Psoas muscle (tissue), 8 donors: ENCODE measurements around the gene WT1. TPM values are rescaled to one million over a fixed set of nuclear protein-coding genes. Genes with fewer than 3 reads are reported as not detected.

Experiments used
- ATAC-seq, 4 donors: fragments of 200-7000 bp; cut with Tn5 transposase; one replicate each; pipeline ENCODE4 v1.9.1; 2020; ENCODE audit warnings: moderate library complexity in 3 of 4, mild to moderate bottlenecking in 2 of 4
- DNase-seq, 2 donors: peaks; one replicate each; pipeline ENCODE4 v3.0.0-alpha.2; 2020
- H3K27ac ChIP-seq: fragments of 200-600 bp; one replicate; pipeline ENCODE4 v1.8.0; 2022
- H3K27me3 ChIP-seq, 3 donors: fragments of 200-600 bp in 1 of 3; one replicate each; pipeline versions ENCODE4 v1.6.1 to v1.8.0; 2013 to 2022; ENCODE audit warnings: low read length in 2 of 3, mild to moderate bottlenecking in 2 of 3, moderate library complexity in 1 of 3; ENCODE audit not compliant: insufficient read depth in 3 of 3
- H3K36me3 ChIP-seq, 2 donors: fragments of 200-600 bp in 1 of 2; one replicate each; pipeline versions ENCODE4 v1.6.1 to v1.8.0; 2013 to 2022; ENCODE audit warnings: low read depth in 1 of 2, mild to moderate bottlenecking in 1 of 2, moderate library complexity in 1 of 2; ENCODE audit not compliant: insufficient read depth in 1 of 2
- H3K4me1 ChIP-seq: fragments of 200-600 bp; one replicate; pipeline ENCODE4 v1.8.0; 2022
- H3K4me3 ChIP-seq: fragments of 200-600 bp; one replicate; pipeline ENCODE4 v1.8.0; 2022; ENCODE audit warnings: mild to moderate bottlenecking
- H3K9me3 ChIP-seq: fragments of 200-600 bp; one replicate; pipeline ENCODE4 v1.8.0; 2022
- CTCF ChIP-seq: fragments of 200-600 bp; IDR thresholded peaks from one replicate; pipeline ENCODE4 v1.8.0; 2022; ENCODE audit warnings: antibody characterized with exemption
- WGBS, 3 donors: extraction: QIAGEN DNeasy Blood & Tissue Kit; methylation state at CpG; one replicate each; pipeline versions ENCODE4 v1.1.6 to v1.1.7; 2013; 5-methylcytosine and 5-hydroxymethylcytosine counted together
- intact Hi-C, 2 donors: fragments of 100-400 bp; cut with DNase I; formaldehyde crosslinking; loops; one replicate each; pipeline versions ENCODE4 v1.11.0 to v1.14.2; 2022
- polyA plus RNA-seq, 3 donors: library from polyadenylated mRNA; stranded (reverse); fragments of 200-250 nt; gene quantifications; one replicate each; pipeline ENCODE4 v1.2.3, GENCODE V29; 2013
- total RNA-seq, 4 donors: library from RNA; stranded (reverse); fragmentation: NEBNext Ultra II Directional in 2 of 4; extraction: Animal tissue kit (Norgen Biotek cat#: 25700) in 2 of 4; gene quantifications; one replicate each; pipeline versions ENCODE4 v1.2.1 to v1.2.4, GENCODE V29; 2021 to 2023
- donor health status: healthy with polysubstance abuse.
- donor health status: DM: no; HTN: no; CAD: no; lungs with moderate emphysema.
- donor health status: Bipolar disorder and iron deficiency.
- donor health status: healthy.
- donor health status: DM: yes; HTN: yes; CAD: no.
- donor health status: DM: no; HTN: no; CAD: no.
- donor health status: DM: no; HTN: no; CAD: no.
- donor health status: DM: yes; HTN: yes; CAD: no.

Gene WT1
- total and polyA plus RNA-seq, 7 donors: 0.03 to 1.5 (median 0.21) TPM; not detected in 2

- Histone ChIP-seq H3K36me3 (no peaks in the 10 kb centered on the region), H3K4me3 (no peak overlapping the region), H3K27me3 (peaks cover 7 to 96% (median 46%) of the 10 kb centered on the region in 3 donors), H3K27ac (no peak overlapping the region), H3K4me1 (no peaks in the 10 kb centered on the region), H3K9me3 (no peaks in the 10 kb centered on the region)
- intact Hi-C loops: no loop called here
- DNase-seq: no peak
- no peak for TF ChIP-seq CTCF
- WGBS, 3 donors: 5 to 8% (median 6%) methylated on average over 42 of the region's 42 CpGs
- no peak for ATAC-seq
Measured at GRCh38 chr11:32437495-32438345, 2.4 kb upstream of the WT1 start.

GRCh38 chr11:32436751-32437494 lies 1.6 kb upstream of the WT1 start:
- 5% methylated on average over 42 of the region's 42 CpGs for whole genome bisulfite sequencing, 3 donors

GRCh38 chr11:32435942-32436750 lies 807 bp upstream of the WT1 start:
- peaks cover 4 to 97% (median 55%) of the 10 kb centered on the region in 3 donors for H3K27me3 ChIP-seq
- no peak for TF ChIP-seq CTCF
- H3K36me3 ChIP-seq: no peaks in the 10 kb centered on the region
- 1 to 2% (median 2%) methylated on average over 41 to 42 of the region's 42 CpGs for WGBS, 3 donors
- no peak overlapping the region for H3K27ac ChIP-seq
- H3K4me3 ChIP-seq: peak overlapping the region; percentile 39
- ATAC-seq (peak in 1 of 4 donors; percentile 9), DNase-seq (no peak)
- H3K4me1 ChIP-seq: no peaks in the 10 kb centered on the region
- no peaks in the 10 kb centered on the region for H3K9me3 ChIP-seq
- intact Hi-C loops: no loop called here

More at GRCh38 chr11:32436751-32437494, 1.6 kb upstream of the WT1 start:
- H3K4me3 ChIP-seq: no peak overlapping the region
- intact Hi-C loops: no loop called here
- DNase-seq (no peak), ATAC-seq (no peak)
- no peak overlapping the region for H3K27ac ChIP-seq
- H3K27me3 ChIP-seq: peaks cover 4 to 96% (median 50%) of the 10 kb centered on the region in 3 donors
- H3K4me1 ChIP-seq: no peaks in the 10 kb centered on the region
- no peaks in the 10 kb centered on the region for H3K36me3 ChIP-seq
- H3K9me3 ChIP-seq: no peaks in the 10 kb centered on the region
- no peak for TF ChIP-seq CTCF

- no peak for TF ChIP-seq CTCF
- Histone ChIP-seq H3K27me3 (peaks cover 4 to 96% (median 61%) of the 10 kb centered on the region in 3 donors), H3K27ac (no peak overlapping the region), H3K4me1 (no peaks in the 10 kb centered on the region), H3K4me3 (peak overlapping the region; percentile 39), H3K36me3 (no peaks in the 10 kb centered on the region), H3K9me3 (no peaks in the 10 kb centered on the region)
- ATAC-seq (no peak), DNase-seq (no peak)
- intact Hi-C loops: no loop called here
- WGBS, 3 donors: 0 to 1% (median 1%) methylated on average over 25 to 33 of the region's 33 CpGs
Measured at GRCh38 chr11:32435152-32435480, 223 bp downstream of the WT1 start.
